Neural progenitor cell (in vitro differentiated cells): ENCODE data around the gene SEC24A. TPM values are rescaled to one million over a fixed set of nuclear protein-coding genes. Genes with fewer than 3 reads are reported as not detected.
"Not testable (repeated sequence)": the region's sequence is repeated elsewhere in the genome, so short reads cannot be mapped to it uniquely, and the experiment has no call there.

ENCODE experiments used
- DNase-seq: peaks from one replicate; pipeline ENCODE4 v3.0.0-alpha.2; 2016; ENCODE audit warnings: low spot score
- H2AFZ ChIP-seq: fragments of 200-600 bp; sonication (generic); replicated peaks from 2 replicates; pipeline ENCODE4 v1.6.1; 2016; ENCODE audit warnings: antibody characterized with exemption
- H3F3A ChIP-seq: fragments of 200-600 bp; sonication (generic); 2 replicates; pipeline ENCODE4 v1.6.1; 2016; ENCODE audit warnings: antibody characterized with exemption, low read depth
- H3K27ac ChIP-seq: fragments of 200-600 bp; sonication (generic); 2 replicates; pipeline ENCODE4 v1.5.1; 2016; ENCODE audit warnings: mild to moderate bottlenecking
- H3K27me3 ChIP-seq: fragments of 200-600 bp; sonication (generic); 2 replicates; pipeline ENCODE4 v1.6.1; 2016; ENCODE audit warnings: mild to moderate bottlenecking, moderate library complexity
- H3K36me3 ChIP-seq: fragments of 200-600 bp; sonication (generic); 2 replicates; pipeline ENCODE4 v1.5.1; 2016
- H3K4me1 ChIP-seq: fragments of 200-600 bp; sonication (generic); 2 replicates; pipeline ENCODE4 v1.6.1; 2016; ENCODE audit warnings: mixed run types
- H3K4me2 ChIP-seq: fragments of 200-600 bp; sonication (generic); 2 replicates; pipeline ENCODE4 v1.6.1; 2016
- H3K4me3 ChIP-seq: fragments of 200-600 bp; sonication (generic); 2 replicates; pipeline ENCODE4 v1.5.1; 2016
- H3K79me2 ChIP-seq: fragments of 200-600 bp; sonication (generic); 2 replicates; pipeline ENCODE4 v1.6.1; 2016; ENCODE audit warnings: low read depth
- H3K9ac ChIP-seq: fragments of 200-600 bp; sonication (generic); 2 replicates; pipeline ENCODE4 v1.6.1; 2016
- H3K9me3 ChIP-seq: fragments of 200-600 bp; sonication (generic); 2 replicates; pipeline ENCODE4 v1.5.1; 2016; ENCODE audit warnings: low read depth
- H4K20me1 ChIP-seq: fragments of 200-600 bp; sonication (generic); 2 replicates; pipeline ENCODE4 v1.6.1; 2016; ENCODE audit warnings: low read depth
- H3K27ac Mint-ChIP-seq: 3 replicates; pipeline ENCODE4 v1.8.0; 2021; ENCODE audit warnings: mixed read lengths
- H3K27me3 Mint-ChIP-seq: 2 replicates; pipeline ENCODE4 v1.8.0; 2022; ENCODE audit warnings: low read depth, mild to moderate bottlenecking, inconsistent platforms, moderate library complexity, mixed read lengths; ENCODE audit not compliant: insufficient read depth
- H3K36me3 Mint-ChIP-seq: 3 replicates; pipeline ENCODE4 v1.8.0; 2021; ENCODE audit warnings: mixed read lengths
- H3K4me1 Mint-ChIP-seq: 3 replicates; pipeline ENCODE4 v1.8.0; 2021; ENCODE audit warnings: mixed read lengths
- H3K4me3 Mint-ChIP-seq: 3 replicates; pipeline ENCODE4 v1.8.0; 2021; ENCODE audit warnings: mild to moderate bottlenecking, moderate library complexity, mixed read lengths
- H3K9me3 Mint-ChIP-seq: 3 replicates; pipeline ENCODE4 v1.8.0; 2020; ENCODE audit warnings: mixed read lengths
- EZH2 ChIP-seq: fragments of 200-600 bp; sonication (generic); IDR thresholded peaks from 2 replicates; pipeline ENCODE4 v1.6.1; 2017; ENCODE audit warnings: antibody characterized with exemption, mild to moderate bottlenecking, moderate library complexity
- EZH2phosphoT487 ChIP-seq: fragments of 200-600 bp; sonication (generic); IDR thresholded peaks from 2 replicates; pipeline ENCODE4 v1.6.1; 2017; ENCODE audit warnings: antibody characterized with exemption
- total RNA-seq: library from RNA; depleted of rRNA; stranded (reverse); fragments of >200 nt; gene quantifications from 2 replicates; pipeline ENCODE4 v1.2.3, GENCODE V29; 2015; ENCODE audit warnings: low replicate concordance
- TF ChIP-seq, protein P1 (sequence below): fragments of 200-600 bp; sonication (generic); IDR thresholded peaks from 2 replicates; pipeline ENCODE4 v1.5.1; 2017; ENCODE audit warnings: antibody characterized with exemption, mild to moderate bottlenecking

The SEC24A gene
- total RNA-seq, 1 donor from 2014 or later, result 14.3 TPM

- no peak for DNase-seq
- Histone ChIP-seq H3K4me2 (no peak overlapping the region), H3K27me3 (no peaks in the 10 kb centered on the region), H3K9me3 (no peaks in the 10 kb centered on the region), H4K20me1 (no peaks in the 10 kb centered on the region), H3K9ac (no peak overlapping the region), H3F3A (no peaks in the 10 kb centered on the region), H3K4me3 (no peak overlapping the region), H3K79me2 (no peaks in the 10 kb centered on the region), H3K36me3 (peaks cover 6% of the 10 kb centered on the region), H2AFZ (no peak overlapping the region), H3K4me1 (no peaks in the 10 kb centered on the region), H3K27ac (no peak overlapping the region)
- Mint-ChIP-seq H3K9me3 (no peaks in the 10 kb centered on the region), H3K4me1 (no peaks in the 10 kb centered on the region), H3K4me3 (no peak overlapping the region), H3K36me3 (peaks cover 28% of the 10 kb centered on the region), H3K27me3 (no peaks in the 10 kb centered on the region), H3K27ac (no peak overlapping the region)
- TF ChIP-seq EZH2, result no peak
- TF ChIP-seq, protein P1, sequence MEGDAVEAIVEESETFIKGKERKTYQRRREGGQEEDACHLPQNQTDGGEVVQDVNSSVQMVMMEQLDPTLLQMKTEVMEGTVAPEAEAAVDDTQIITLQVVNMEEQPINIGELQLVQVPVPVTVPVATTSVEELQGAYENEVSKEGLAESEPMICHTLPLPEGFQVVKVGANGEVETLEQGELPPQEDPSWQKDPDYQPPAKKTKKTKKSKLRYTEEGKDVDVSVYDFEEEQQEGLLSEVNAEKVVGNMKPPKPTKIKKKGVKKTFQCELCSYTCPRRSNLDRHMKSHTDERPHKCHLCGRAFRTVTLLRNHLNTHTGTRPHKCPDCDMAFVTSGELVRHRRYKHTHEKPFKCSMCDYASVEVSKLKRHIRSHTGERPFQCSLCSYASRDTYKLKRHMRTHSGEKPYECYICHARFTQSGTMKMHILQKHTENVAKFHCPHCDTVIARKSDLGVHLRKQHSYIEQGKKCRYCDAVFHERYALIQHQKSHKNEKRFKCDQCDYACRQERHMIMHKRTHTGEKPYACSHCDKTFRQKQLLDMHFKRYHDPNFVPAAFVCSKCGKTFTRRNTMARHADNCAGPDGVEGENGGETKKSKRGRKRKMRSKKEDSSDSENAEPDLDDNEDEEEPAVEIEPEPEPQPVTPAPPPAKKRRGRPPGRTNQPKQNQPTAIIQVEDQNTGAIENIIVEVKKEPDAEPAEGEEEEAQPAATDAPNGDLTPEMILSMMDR, result no peak
These were observed 44.1 kb downstream of the SEC24A start for GRCh38 chr5:134692722-134693121.

GRCh38 chr5:134708301-134708700 lies 59.7 kb downstream of the SEC24A start:
- Histone ChIP-seq H3K9me3 (no peaks in the 10 kb centered on the region), H3K36me3 (peaks cover 4% of the 10 kb centered on the region), H3K4me1 (no peaks in the 10 kb centered on the region), H3F3A (no peaks in the 10 kb centered on the region), H3K4me2 (no peak overlapping the region), H3K27ac (no peak overlapping the region), H3K9ac (no peak overlapping the region), H3K79me2 (no peaks in the 10 kb centered on the region), H3K4me3 (no peak overlapping the region), H4K20me1 (no peaks in the 10 kb centered on the region), H2AFZ (no peak overlapping the region), H3K27me3 (no peaks in the 10 kb centered on the region)
- no peaks in the 10 kb centered on the region for H3K9me3 Mint-ChIP-seq
- no peak overlapping the region for H3K27ac Mint-ChIP-seq
- TF ChIP-seq, protein P1, result no peak
- TF ChIP-seq EZH2phosphoT487 (no peak), EZH2 (no peak)
- H3K4me1 Mint-ChIP-seq, result no peaks in the 10 kb centered on the region
- no peaks in the 10 kb centered on the region for H3K27me3 Mint-ChIP-seq
- peaks cover 20% of the 10 kb centered on the region for H3K36me3 Mint-ChIP-seq
- DNase-seq, result no peak
- H3K4me3 Mint-ChIP-seq, result no peak overlapping the region

- Histone ChIP-seq H4K20me1 (no peaks in the 10 kb centered on the region), H3K36me3 (no peaks in the 10 kb centered on the region), H3K9me3 (no peaks in the 10 kb centered on the region), H3K4me3 (no peak overlapping the region), H3K79me2 (no peaks in the 10 kb centered on the region), H3K27ac (no peak overlapping the region), H2AFZ (no peak overlapping the region), H3K4me1 (no peaks in the 10 kb centered on the region), H3K9ac (no peak overlapping the region), H3F3A (no peaks in the 10 kb centered on the region), H3K4me2 (no peak overlapping the region), H3K27me3 (no peaks in the 10 kb centered on the region)
- DNase-seq, result peak; percentile 16
- peaks cover 16% of the 10 kb centered on the region for H3K36me3 Mint-ChIP-seq
- no peak for TF ChIP-seq EZH2phosphoT487
- TF ChIP-seq, protein P1, result no peak
- no peak for TF ChIP-seq EZH2
- no peak overlapping the region for H3K4me3 Mint-ChIP-seq
- no peaks in the 10 kb centered on the region for H3K4me1 Mint-ChIP-seq
- no peaks in the 10 kb centered on the region for H3K27me3 Mint-ChIP-seq
- no peaks in the 10 kb centered on the region for H3K9me3 Mint-ChIP-seq
- no peak overlapping the region for H3K27ac Mint-ChIP-seq
These were observed 65.5 kb downstream of the SEC24A start for GRCh38 chr5:134714120-134714519.

- Histone ChIP-seq H3K27me3 (no peaks in the 10 kb centered on the region), H3K79me2 (no peaks in the 10 kb centered on the region), H3K4me3 (no peak overlapping the region), H3K9ac (no peak overlapping the region), H3K36me3 (no peaks in the 10 kb centered on the region), H3K27ac (no peak overlapping the region), H3K4me2 (no peak overlapping the region), H3K4me1 (no peaks in the 10 kb centered on the region), H2AFZ (no peak overlapping the region), H3K9me3 (no peaks in the 10 kb centered on the region), H4K20me1 (no peaks in the 10 kb centered on the region), H3F3A (no peaks in the 10 kb centered on the region)
- Mint-ChIP-seq H3K4me1 (no peaks in the 10 kb centered on the region), H3K27me3 (no peaks in the 10 kb centered on the region), H3K9me3 (no peaks in the 10 kb centered on the region), H3K36me3 (peaks cover 16% of the 10 kb centered on the region), H3K27ac (no peak overlapping the region), H3K4me3 (no peak overlapping the region)
- TF ChIP-seq, protein P1, result no peak
- DNase-seq, result no peak
These were observed 66.0 kb downstream of the SEC24A start for GRCh38 chr5:134714541-134714940.

DNA sequence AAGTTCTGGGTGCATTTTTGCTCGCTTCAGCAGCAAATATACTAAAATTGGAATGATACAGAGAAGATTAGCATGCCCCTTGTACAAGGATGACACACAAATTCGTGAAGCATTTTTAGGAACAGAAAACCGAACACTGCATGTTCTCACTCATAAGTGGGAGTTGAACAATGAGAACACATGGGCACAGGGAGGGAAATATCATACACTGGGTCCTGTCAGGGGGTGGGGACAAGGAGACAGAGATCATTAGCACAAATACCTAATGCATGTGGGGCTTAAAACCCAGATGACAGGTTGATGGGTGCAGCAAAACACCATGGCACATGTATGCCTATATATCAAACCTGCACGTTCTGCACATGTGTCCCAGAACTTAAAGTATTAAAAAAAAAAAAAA lies 66.9 kb downstream of the SEC24A start:
- H3K9me3 ChIP-seq, DNase-seq, H3K4me2 ChIP-seq, H3K9ac ChIP-seq, H3K4me3 ChIP-seq, H3K27me3 Mint-ChIP-seq, H3K9me3 Mint-ChIP-seq, H2AFZ ChIP-seq, H3K27ac ChIP-seq, H3K4me3 Mint-ChIP-seq, H3K4me1 Mint-ChIP-seq, H3K4me1 ChIP-seq, H4K20me1 ChIP-seq, H3K79me2 ChIP-seq, H3K27me3 ChIP-seq, H3K36me3 ChIP-seq, H3K27ac Mint-ChIP-seq, H3F3A ChIP-seq: not testable (repeated sequence)
- peaks cover 17% of the 10 kb centered on the region for H3K36me3 Mint-ChIP-seq
